ENCODE measurements around the gene HORMAD2. TPM values are rescaled to one million over a fixed set of nuclear protein-coding genes. Genes with fewer than 3 reads are reported as not detected.

The HORMAD2 gene
- total RNA-seq, 1 donor, result not detected

- TF ChIP-seq, protein P1, sequence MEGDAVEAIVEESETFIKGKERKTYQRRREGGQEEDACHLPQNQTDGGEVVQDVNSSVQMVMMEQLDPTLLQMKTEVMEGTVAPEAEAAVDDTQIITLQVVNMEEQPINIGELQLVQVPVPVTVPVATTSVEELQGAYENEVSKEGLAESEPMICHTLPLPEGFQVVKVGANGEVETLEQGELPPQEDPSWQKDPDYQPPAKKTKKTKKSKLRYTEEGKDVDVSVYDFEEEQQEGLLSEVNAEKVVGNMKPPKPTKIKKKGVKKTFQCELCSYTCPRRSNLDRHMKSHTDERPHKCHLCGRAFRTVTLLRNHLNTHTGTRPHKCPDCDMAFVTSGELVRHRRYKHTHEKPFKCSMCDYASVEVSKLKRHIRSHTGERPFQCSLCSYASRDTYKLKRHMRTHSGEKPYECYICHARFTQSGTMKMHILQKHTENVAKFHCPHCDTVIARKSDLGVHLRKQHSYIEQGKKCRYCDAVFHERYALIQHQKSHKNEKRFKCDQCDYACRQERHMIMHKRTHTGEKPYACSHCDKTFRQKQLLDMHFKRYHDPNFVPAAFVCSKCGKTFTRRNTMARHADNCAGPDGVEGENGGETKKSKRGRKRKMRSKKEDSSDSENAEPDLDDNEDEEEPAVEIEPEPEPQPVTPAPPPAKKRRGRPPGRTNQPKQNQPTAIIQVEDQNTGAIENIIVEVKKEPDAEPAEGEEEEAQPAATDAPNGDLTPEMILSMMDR (IDR thresholded peaks at IDR 0.05; ENCODE audit: insufficient read depth, low read length), result no peak
- no peak for DNase-seq (ENCODE audit: low read depth)
These were observed 108.6 kb downstream of the HORMAD2 start for GRCh38 chr22:30188911-30189310.

DNA sequence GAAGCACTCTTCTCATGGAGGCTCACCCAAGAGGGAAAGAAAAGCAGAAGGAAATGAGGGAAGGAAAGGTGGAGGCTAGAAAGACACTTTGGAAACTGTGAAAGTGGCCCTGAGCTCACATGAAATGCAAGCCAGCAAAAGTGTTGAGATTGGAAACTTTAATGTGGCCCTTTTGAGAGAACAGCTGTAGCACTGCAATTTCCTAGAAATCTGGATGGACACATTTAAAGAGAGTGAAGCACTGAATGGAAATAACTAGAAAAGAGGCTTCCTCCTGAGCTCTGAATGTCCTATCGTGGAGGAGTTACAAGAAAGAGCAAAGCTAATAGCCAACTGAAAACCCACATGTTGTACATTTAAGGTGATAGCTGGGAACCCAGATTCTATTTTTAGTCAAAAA, 110.3 kb downstream of the HORMAD2 start:
- H3K4me3 ChIP-seq (ENCODE audit: low read depth, low read length), result no peak overlapping the region
- no peak for DNase-seq (ENCODE audit: low read depth)
- TF ChIP-seq, protein P1 (IDR thresholded peaks at IDR 0.05; ENCODE audit: insufficient read depth, low read length), result no peak

More at GRCh38 chr22:30188911-30189310, 108.6 kb downstream of the HORMAD2 start:
- no peak overlapping the region for H3K4me3 ChIP-seq (ENCODE audit: low read depth, low read length)

GRCh38 chr22:30191040-30191701, 110.9 kb downstream of the HORMAD2 start:
- no peak overlapping the region for H3K4me3 ChIP-seq (ENCODE audit: low read depth, low read length)
- DNase-seq (ENCODE audit: low read depth), result peak; percentile 33
- TF ChIP-seq, protein P1 (IDR thresholded peaks at IDR 0.05; ENCODE audit: insufficient read depth, low read length), result no peak

DNA sequence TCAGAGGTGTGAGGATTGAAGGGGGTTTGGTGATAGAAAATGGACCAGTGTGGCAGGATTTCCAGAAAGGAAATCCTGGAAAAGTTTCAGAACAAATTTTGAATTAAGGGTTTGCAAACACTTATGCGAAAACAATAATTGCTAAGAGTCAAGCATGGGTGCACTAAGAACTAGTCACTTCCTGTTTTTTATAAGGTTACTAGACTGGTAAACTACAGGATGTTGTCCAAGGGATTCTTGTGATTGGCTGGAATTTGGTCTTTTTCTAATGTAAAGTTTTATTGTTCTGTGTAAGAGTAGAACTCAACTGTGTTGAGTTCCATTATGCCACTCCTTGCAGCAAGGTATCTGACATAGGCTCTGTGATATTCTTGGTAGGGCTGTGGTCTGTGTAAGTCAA, 112.2 kb downstream of the HORMAD2 start:
- TF ChIP-seq, protein P1 (IDR thresholded peaks at IDR 0.05; ENCODE audit: insufficient read depth, low read length), result no peak
- DNase-seq (ENCODE audit: low read depth), result no peak
- no peak overlapping the region for H3K4me3 ChIP-seq (ENCODE audit: low read depth, low read length)

DNA sequence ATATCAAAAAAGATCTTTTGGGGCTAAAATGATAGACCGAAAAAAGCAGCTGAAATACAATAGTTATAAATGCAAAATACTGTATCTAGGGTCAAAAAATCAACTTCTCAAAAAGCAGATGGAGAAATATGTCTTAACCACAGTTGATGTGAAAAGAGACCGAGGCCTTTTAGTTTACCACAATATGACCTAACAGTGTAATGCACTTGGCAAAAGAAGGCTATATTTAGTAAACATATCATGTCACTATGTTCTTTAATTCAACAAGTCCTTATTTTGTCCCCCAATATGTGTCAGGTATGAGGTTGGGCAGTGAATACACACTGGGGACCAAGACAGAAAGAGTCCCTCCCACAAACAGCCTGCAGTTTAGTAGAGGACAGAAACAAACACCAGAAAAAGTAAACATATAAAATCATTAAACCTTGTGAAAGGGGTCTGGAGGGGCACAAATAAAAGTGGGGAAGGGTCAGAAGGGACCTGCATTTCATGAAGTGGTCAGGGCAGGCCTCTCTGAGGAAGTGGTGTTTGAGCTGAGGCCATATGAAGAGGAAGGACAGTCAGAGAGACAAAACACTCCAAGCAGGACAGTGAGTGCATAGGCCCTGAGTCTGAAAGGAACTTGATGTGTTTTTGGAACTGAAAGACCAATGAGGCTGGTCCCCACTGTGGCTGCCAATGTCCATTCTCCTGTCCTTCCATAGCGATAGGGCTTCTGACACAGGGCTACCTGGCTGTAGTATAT, 112.9 kb downstream of the HORMAD2 start:
- TF ChIP-seq, protein P1 (IDR thresholded peaks at IDR 0.05; ENCODE audit: insufficient read depth, low read length), result no peak
- no peak overlapping the region for H3K4me3 ChIP-seq (ENCODE audit: low read depth, low read length)
- no peak for DNase-seq (ENCODE audit: low read depth)

DNA sequence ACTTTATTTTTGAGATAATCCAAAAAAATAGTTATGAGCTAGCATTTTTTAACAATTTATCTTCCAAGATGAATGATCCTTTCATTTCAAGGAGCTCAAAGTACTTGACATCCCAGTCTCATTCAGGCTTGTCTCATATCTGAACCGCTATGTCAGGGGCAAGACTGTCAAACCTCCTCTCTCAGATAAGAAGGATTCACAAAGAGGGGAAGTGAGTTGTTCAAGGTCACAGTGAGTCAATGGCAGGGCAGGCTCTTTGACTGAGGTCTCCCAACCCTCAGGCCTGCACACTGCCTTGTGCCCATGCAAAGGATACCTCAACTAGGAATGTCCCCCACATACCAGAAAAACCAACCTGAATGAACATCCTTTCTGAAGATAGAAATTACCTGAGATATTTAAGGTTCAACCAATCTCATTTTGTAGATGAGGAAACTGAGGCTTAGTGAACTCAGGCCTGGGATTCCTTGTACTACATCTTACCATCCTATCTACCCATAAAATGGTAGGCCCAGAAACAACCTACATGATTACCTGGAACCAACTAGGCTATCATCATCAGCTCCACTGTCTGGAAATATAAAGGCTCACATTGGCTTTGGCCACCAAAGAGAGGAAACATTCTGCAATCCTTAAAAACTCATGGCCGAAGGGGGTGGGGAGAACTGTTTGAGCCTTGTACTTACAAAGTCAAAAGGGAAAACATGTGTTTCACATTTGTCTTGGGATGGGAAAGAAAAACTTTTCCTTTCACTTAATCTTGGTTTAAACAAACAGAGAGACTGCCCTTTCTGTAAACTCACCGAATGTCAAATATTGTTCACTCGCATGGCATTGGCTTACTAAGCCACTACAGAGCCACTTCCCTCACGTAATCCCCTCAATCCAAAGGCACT, 115.2 kb downstream of the HORMAD2 start:
- TF ChIP-seq, protein P1 (IDR thresholded peaks at IDR 0.05; ENCODE audit: insufficient read depth, low read length), result no peak
- peak; percentile 38 for DNase-seq (ENCODE audit: low read depth)
- peak overlapping the region; percentile 37 for H3K4me3 ChIP-seq (ENCODE audit: low read depth, low read length)
